CD4-positive, alpha-beta T cell treated with Interleukin-6 for 4 hours (primary cell): Measurements from ENCODE around the gene KRT82.

Source experiments
- DNase-seq: peaks from one replicate; pipeline ENCODE4 v3.0.0-alpha.2; 2020; ENCODE audit warnings: mixed read lengths

The KRT82 gene

GRCh38 chr12:52404951-52405350 is 1.2 kb downstream of the KRT82 start:
- no peak for DNase-seq

DNA sequence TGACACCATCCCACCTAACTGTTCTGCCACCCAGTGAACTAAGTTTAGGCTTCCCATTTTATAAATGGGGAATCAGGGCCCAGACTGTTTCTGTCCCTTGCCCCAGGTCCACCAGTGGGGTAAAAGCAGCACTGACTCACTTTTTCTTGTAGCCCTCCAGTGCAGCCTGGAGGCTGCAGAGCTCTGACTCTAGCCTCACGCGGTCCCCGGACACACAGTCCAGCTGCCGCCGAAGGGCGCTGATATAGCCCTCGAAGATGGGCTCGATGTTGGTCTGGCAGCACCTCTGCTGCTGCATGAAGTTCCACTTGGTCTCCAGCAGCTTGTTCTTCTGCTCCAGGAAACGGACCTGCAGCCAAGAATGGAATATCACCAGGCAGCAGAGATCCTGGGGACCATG is 2.6 kb downstream of the KRT82 start:
- DNase-seq = no peak

GRCh38 chr12:52402873-52403540 is 3.1 kb downstream of the KRT82 start:
- no peak for DNase-seq

GRCh38 chr12:52402377-52402776 is 3.8 kb downstream of the KRT82 start:
- no peak for DNase-seq

DNA sequence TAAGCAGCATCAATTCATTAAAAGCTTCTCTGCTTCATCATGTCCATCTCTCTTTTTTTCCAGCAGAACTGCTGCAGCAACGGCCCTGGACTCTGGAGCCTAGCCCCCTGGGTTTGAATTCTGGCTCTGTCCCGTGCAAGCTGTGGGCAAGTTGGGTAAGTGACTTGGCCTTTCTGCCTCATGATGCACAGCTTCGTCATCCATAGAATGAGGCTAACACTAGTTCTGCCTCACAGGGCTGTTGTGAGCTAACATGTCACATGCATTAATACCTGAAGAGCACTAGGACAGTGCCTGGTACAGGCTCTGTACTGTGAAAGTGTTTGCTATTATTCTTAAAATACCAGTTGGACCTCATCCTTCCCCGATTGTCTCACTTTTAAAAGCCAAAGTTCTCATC is 4.2 kb downstream of the KRT82 start:
- DNase-seq = no peak

GRCh38 chr12:52401526-52401925 is 4.6 kb downstream of the KRT82 start:
- no peak for DNase-seq

GRCh38 chr12:52400906-52401305 is 5.2 kb downstream of the KRT82 start:
- DNase-seq = no peak

DNA sequence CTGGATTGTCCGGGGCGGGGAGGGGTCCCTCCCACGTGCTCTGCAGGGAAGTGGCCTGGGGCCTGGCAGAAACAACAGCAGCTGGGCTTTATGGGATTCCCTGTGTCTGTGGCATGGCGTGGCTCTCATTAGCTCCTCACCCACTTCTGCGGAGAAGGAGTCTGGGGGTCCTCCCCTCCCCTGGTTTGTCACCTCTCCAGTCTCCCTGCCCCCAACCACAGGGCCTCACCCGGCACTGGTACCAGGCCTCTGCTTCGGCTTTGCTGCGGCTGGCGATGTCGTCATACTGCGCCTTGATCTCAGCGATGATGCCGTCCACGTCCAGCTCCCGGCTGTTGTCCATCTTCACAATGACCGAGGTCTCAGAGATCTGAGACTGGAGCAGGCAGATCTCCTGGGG is 6.4 kb downstream of the KRT82 start:
- no peak for DNase-seq

DNA sequence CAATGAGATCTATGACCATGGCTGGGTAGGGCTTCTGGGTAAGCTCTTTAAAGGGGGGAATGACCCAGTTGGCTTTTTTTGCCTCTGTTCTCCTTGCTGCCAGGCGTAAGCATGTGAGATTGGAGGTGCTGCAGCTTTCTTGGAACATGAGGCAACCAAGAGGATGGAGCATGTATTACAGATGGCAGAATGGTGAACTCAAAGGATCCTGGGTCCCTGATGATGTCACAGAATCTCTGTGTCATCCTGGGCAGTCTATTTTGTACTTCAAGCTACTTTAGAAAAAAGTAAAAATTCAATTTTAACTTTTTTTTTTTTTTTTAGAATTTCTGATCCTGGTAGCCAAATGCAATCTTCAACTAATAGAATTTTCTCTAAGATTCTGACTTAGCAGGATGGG is 8.0 kb downstream of the KRT82 start:
- no peak for DNase-seq

- no peak for DNase-seq
These were observed 9.5 kb downstream of the KRT82 start for GRCh38 chr12:52396656-52397055.

GRCh38 chr12:52395761-52396434 is 10.2 kb downstream of the KRT82 start:
- DNase-seq = peak; percentile 7

DNA sequence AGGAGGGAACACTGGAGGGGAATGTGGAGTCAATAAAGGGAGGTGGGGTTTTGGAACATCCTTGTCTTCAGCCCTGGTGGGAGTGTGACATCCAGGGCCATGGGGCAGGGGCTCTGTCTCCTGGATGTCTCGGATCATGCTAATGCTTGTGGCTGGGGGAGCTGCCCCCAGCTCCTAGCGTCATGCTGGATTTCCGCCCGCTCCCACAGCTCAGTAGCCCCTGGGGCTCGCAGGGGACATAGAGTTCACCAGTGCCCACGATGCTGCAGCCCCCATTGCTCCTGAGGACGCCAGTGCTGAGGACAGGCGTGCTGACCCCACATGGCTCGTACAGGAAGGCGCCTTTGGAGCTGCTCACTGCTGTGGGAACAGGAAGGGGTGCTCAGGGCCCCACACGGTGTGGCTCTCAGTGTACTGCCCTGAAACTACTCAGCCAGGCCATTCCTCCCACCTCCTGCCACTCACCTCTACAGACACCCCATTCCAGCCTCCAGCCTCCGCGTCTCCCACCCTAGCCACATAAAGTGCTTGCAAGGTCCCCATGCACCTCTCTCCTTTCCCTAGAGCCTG is 11.2 kb downstream of the KRT82 start:
- no peak for DNase-seq

- DNase-seq = no peak
These were observed 13.6 kb downstream of the KRT82 start for GRCh38 chr12:52392465-52393007.

DNA sequence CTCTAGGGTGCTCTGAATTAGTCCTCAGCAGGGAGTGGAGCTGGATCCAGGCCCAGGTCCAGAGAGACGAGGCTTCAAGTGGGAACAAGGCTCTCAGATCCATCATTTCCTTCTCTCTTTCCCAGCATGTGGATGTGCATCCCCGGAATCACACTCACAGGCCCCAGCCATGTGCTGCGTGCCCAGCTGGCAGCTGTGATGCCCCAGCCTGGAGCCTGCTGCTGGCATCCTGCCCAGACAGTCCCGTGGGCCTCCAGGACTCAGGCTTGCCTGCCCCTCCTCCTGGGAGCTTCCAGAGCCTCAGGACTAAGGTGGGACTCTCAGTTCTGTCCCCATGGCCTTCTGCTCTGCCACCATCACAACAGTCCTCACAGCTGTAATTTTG is 14.5 kb downstream of the KRT82 start:
- DNase-seq = no peak

DNA sequence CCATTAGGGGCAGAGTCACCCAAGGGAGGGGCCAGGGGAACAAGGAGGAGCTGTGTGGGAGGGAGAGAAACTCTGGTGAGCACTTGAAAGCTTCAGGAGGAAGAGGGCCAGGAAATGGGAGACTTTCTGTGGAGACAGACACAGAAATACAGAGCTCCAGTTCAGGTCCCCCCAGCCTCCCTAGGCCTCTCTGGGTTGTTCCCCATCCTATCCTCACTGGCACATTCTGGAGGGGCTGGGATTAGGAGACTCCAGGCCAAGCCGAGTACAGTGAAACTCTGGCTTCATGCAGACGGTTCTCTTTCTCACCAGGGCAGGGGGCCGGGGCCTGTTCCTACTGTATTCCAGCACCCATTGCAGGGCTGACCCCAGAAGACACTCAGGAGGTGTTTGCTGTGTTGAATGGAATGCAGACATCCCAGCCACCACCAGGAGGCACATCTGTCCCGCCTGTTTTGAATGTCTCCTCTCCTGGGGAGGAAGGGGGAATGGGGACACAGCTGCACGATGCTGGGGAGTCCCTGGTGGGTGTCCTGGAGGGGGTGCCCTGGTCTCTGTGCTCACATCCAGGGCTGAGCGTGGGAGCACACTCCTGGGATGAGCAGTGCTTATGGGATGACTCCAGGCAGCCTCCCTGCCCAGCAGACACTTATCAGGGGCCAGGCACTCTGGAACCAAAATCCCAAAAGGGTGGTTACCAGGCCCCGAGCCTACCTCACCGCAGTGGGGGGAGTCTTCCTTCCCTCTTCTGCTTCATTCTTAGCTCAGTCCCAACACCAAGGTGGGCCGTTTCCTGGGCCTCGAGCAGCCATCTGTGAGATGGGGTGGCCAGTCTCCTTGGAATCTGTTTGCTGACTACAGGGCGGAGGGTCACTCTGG is 15.2 kb downstream of the KRT82 start:
- DNase-seq = no peak

- DNase-seq = no peak
These were observed 16.6 kb downstream of the KRT82 start for GRCh38 chr12:52389313-52390207.

- DNase-seq = no peak
These were observed 18.3 kb downstream of the KRT82 start for GRCh38 chr12:52387859-52388258.

- DNase-seq = no peak
These were observed 20.9 kb downstream of the KRT82 start, which contains the start of gene KRT84 for GRCh38 chr12:52385226-52385702. KRT84 (minus strand) TSS chr12:52385652; CDS start chr12:52385585, 67 bp downstream.

DNA sequence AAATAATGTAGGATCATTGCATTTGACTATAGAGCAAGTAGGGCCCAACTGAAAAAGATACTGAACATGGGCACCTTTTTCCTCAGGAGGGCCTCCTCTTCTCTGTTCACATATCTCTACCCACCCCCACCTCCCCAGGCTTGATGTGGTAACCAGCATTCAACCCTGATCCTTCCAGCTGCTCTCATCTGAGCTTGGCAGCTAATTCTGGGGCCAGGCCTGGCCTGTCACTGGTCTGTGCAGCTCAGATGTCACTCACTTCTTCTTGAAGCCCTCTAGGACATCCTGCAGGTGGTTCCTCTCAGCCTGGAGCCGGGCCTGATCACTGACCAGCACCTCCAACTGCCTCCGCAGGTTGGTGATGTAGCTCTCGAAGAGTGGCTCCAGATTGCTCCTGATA is 22.8 kb downstream of the KRT82 start:
- no peak for DNase-seq

- no peak for DNase-seq
These were observed 23.3 kb downstream of the KRT82 start for GRCh38 chr12:52382854-52383253.

DNA sequence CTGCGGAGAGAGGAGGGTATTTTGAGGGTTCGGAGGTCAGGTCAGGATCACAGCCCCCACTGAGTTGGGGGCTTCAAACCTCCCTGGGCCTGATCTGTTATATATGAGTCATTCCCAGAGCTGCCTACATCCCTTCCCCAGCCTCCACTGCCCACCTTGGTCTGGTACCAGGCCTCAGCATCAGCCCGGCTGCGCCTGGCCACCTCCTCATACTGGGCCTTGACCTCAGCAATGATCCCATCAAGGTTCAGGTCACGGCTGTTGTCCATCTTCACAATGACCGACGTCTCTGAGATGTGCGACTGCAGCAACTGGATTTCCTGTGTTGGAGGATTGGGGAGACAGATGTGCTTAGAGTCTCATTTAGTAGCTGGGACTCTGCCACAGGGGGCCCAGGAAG is 24.9 kb downstream of the KRT82 start:
- no peak for DNase-seq

DNA sequence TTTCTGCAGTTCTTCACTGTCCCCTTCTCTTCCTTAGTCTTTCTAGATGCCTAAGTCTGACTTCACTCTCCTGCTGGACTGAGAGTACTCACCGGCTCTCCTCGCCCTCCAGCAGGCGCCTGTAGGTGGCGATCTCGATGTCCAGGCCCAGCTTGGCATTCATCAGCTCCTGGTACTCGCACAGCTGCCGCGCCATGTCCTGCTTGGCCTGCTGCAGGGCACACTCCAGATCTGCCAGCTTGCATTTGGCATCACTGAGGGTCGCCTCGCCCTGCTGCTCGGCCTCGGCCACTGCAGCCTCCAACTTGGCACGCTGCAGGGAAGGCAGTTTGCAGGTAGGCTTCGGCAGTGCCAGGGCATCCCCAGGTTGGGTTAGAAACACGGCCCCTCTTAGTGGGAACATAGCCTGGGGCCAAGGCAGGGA is 25.9 kb downstream of the KRT82 start:
- no peak for DNase-seq
